ENCODE data around the gene PCSK1N.

Gene PCSK1N

GRCh38 chrX:48787505-48788443 is 47.6 kb downstream of the PCSK1N start:
- FAIRE-seq: no peak

- FAIRE-seq: no peak
These were observed 48.4 kb downstream of the PCSK1N start for GRCh38 chrX:48786825-48787504.

GRCh38 chrX:48786341-48786800 is 49.0 kb downstream of the PCSK1N start, which contains the start of gene GATA1:
GATA1 (plus strand) TSS chrX:48786590; CDS start chrX:48791110, 4,520 bp downstream.
- FAIRE-seq: no peak

- FAIRE-seq: no peak
These were observed 49.7 kb downstream of the PCSK1N start for GRCh38 chrX:48785540-48786214.

- FAIRE-seq: no peak
These were observed 50.2 kb downstream of the PCSK1N start for GRCh38 chrX:48785186-48785539.

- FAIRE-seq: no peak
These were observed 50.7 kb downstream of the PCSK1N start for GRCh38 chrX:48784726-48785125.

GRCh38 chrX:48782795-48783194 is 52.6 kb downstream of the PCSK1N start:
- FAIRE-seq: no peak

- no peak for FAIRE-seq
These were observed 53.2 kb downstream of the PCSK1N start for GRCh38 chrX:48782216-48782615.

- no peak for FAIRE-seq
These were observed 53.7 kb downstream of the PCSK1N start for GRCh38 chrX:48781705-48782104.
